AG09309 (cell line): ENCODE results near the gene MAGEB4.
"Not testable (repeated sequence)": the region's sequence is repeated elsewhere in the genome, so short reads cannot be mapped to it uniquely, and the experiment has no call there.

Experiments
- DNase-seq: peaks from one replicate; pipeline ENCODE4 v3.0.0-alpha.2; 2010; ENCODE audit warnings: low read depth
- H3K4me3 ChIP-seq: 2 replicates; pipeline ENCODE4 v1.5.1; 2011; ENCODE audit warnings: mild to moderate bottlenecking, low read depth, low read length, moderate library complexity; ENCODE audit not compliant: control insufficient read depth
- TF ChIP-seq, protein P1 (sequence below): IDR thresholded peaks from 2 replicates; pipeline ENCODE4 v1.5.1; 2011; ENCODE audit warnings: mild to moderate bottlenecking, low read depth, low read length, inconsistent platforms; ENCODE audit not compliant: insufficient read depth, control insufficient read depth; ENCODE audit errors: missing control alignments

MAGEB4 gene, protein sequence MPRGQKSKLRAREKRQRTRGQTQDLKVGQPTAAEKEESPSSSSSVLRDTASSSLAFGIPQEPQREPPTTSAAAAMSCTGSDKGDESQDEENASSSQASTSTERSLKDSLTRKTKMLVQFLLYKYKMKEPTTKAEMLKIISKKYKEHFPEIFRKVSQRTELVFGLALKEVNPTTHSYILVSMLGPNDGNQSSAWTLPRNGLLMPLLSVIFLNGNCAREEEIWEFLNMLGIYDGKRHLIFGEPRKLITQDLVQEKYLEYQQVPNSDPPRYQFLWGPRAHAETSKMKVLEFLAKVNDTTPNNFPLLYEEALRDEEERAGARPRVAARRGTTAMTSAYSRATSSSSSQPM

DNA sequence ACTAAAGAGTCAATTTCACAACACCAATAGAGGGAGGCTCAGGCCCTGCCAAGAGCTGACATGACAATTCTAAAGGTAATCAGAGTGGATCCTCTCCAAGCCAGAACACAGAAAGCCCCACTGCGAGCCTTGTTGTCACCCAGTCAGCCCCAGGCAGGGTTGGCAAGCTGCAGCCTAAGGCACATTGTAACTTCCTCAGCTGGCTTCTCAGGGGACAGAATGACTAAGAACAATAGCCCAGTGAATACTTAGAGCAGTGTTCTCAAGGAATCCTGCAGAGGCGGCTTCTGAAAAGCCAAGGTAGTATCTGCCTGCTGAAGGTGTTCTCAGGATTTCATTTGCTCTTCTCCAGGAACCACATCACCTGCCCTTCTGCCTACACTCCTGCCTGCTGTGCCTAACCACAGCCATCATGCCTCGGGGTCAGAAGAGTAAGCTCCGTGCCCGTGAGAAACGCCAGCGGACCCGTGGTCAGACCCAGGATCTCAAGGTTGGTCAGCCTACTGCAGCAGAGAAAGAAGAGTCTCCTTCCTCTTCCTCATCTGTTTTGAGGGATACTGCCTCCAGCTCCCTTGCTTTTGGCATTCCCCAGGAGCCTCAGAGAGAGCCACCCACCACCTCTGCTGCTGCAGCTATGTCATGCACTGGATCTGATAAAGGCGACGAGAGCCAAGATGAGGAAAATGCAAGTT lies at the start of gene MAGEB4:
Gene MAGEB4, plus strand, starts transcription at position 277 of the 692 bp plus-strand sequence. Its CDS starts 136 bp downstream, at position 413.
- DNase-seq = no peak
- no peak within 1 kb of the TSS for H3K4me3 ChIP-seq
- TF ChIP-seq, protein P1, sequence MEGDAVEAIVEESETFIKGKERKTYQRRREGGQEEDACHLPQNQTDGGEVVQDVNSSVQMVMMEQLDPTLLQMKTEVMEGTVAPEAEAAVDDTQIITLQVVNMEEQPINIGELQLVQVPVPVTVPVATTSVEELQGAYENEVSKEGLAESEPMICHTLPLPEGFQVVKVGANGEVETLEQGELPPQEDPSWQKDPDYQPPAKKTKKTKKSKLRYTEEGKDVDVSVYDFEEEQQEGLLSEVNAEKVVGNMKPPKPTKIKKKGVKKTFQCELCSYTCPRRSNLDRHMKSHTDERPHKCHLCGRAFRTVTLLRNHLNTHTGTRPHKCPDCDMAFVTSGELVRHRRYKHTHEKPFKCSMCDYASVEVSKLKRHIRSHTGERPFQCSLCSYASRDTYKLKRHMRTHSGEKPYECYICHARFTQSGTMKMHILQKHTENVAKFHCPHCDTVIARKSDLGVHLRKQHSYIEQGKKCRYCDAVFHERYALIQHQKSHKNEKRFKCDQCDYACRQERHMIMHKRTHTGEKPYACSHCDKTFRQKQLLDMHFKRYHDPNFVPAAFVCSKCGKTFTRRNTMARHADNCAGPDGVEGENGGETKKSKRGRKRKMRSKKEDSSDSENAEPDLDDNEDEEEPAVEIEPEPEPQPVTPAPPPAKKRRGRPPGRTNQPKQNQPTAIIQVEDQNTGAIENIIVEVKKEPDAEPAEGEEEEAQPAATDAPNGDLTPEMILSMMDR = no peak

DNA sequence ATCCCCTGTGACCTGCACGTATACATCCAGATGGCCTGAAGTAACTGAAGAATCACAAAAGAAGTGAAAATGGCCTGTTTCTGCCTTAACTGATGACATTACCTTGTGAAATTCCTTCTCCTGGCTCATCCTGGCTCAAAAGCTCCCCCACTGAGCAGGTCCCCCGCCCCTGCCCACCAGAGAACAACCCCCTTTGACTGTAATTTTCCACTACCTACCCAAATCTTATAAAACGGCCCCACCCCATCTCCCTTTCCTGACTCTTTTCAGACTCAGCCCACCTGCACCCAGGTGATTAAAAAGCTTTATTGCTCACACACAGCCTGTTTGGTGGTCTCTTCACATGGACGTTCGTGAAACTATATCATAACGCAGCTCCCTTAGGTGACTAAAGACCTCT lies 47.9 kb upstream of the MAGEB4 start:
- DNase-seq, H3K4me3 ChIP-seq: not testable (repeated sequence)

DNA sequence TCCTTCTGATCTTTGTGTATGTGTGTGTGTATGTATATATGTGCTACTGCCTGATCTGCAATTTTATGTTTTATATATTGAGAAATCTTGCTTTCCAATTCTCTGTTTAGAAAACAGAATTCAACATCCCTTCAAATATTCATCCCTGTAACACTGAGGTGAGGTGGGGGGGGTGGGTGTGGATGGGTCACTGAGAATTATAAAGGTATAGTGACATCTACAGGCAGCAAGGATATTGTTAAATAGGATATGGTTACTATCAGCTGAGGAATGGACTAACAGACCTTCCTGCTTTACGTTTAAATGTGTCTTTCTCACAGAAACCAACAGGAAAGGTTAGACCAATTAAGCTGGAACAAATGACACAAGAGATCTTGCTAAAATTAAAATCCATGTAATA lies 45.5 kb upstream of the MAGEB4 start:
- no peak for DNase-seq
- TF ChIP-seq, protein P1 = no peak
- H3K4me3 ChIP-seq = no peak overlapping the region

DNA sequence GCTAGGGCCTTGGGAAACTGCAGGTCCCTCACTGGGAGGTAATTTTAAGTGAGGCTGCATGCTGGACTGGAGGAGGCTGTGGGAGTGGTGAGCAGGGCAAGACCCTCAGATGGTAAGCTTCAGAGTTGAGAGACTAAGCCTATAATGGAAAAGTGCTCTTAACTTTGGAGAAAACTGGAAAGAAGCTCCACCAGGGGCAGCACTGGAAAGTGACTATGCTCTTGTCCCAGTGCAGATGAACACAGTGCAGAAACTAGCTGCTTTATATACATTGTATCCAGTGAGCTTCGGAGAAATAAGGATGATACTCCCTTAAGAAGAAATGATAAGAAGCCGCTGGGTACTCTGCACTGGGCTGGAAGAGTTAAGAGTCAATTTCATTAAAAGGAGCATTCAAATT lies 29.6 kb upstream of the MAGEB4 start:
- no peak overlapping the region for H3K4me3 ChIP-seq
- TF ChIP-seq, protein P1 = no peak
- DNase-seq = no peak

DNA sequence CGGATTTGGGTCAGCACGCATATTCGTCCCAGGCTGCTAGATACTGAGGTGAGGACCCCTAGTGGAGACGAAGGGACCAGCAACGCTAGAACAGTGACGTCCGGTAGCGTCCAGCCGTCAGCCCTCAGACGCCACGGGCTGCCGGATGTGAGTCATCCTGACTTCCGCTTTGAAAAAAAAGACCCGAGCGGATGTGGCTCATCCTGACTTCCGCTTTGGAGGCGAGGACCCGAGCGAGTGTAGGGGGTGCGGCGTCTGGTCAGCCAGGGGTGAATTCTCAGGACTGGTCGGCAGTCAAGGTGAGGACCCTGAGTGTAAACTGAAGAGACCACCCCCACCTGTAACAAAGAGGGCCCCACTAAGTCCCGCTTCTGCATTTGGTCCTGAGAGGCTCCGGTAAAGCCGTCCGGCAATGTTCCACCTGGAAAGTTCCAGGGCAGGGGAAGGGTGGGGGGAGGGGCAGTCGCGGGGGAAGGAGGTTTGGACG lies 26.4 kb upstream of the MAGEB4 start, which contains the start of gene MAGEB2:
Gene MAGEB2, plus strand, starts transcription at position 207 of the 487 bp plus-strand sequence. CDS start 3,018 bp downstream, outside the sequence.
- no peak for DNase-seq
- H3K4me3 ChIP-seq = no peak within 1 kb of the TSS
- TF ChIP-seq, protein P1 = no peak

DNA sequence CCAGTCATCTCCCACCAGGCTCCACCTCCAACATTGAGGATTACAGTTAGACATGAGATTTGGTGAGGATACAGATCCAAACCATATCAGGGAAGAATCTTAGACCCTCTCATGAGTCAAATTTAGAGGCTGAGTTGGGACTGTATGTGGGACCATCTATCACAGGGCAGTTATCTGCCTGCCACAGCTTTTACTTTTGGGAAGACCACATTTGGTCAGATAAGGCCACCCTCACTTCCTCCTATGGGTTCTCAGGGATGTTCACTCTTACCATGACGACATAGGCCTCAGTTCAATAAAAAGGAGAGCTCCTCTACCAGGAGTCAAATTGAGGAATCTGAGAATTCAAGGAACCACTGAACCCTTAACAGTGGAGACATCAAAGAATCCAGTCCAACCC lies 24.3 kb upstream of the MAGEB4 start:
- H3K4me3 ChIP-seq = no peak overlapping the region
- TF ChIP-seq, protein P1 = no peak
- DNase-seq = no peak

DNA sequence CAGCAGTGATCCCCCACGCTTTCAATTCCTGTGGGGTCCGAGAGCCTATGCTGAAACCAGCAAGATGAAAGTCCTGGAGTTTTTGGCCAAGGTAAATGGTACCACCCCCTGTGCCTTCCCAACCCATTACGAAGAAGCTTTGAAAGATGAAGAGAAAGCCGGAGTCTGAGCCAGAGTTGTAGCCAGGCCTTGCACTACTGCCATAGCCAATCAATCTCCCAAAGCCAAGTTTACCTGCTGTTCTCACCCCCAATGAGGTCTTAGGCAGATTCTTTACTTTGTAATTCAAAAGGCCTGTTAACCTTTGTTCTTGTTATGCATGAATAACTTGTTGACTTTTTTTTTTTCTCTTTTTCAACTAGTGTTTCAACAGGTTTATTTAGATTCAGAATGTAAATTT lies 22.4 kb upstream of the MAGEB4 start:
- no peak overlapping the region for H3K4me3 ChIP-seq
- DNase-seq = no peak
- TF ChIP-seq, protein P1 = no peak
